Upper lobe of left lung (tissue), 6 donors: Measurements from ENCODE around the gene MLKL. TPM values are rescaled to one million over a fixed set of nuclear protein-coding genes. Genes with fewer than 3 reads are reported as not detected.

Experiments used
- ATAC-seq, 2 donors: fragments of 200-7000 bp; cut with Tn5 transposase; one replicate each; pipeline ENCODE4 v1.9.1; 2022; ENCODE audit warnings: mild to moderate bottlenecking in 2 of 2, moderate library complexity in 2 of 2; ENCODE audit not compliant: low FRiP score in 2 of 2
- DNase-seq, 2 donors: peaks; one replicate each; pipeline ENCODE4 v3.0.0-alpha.2; 2019 to 2020
- H3K27ac ChIP-seq, 4 donors: fragments of 200-600 bp; sonication (generic); one replicate each; pipeline ENCODE4 v1.5.1; 2016 to 2019
- H3K27me3 ChIP-seq, 4 donors: fragments of 200-600 bp; sonication (generic); one replicate each; pipeline ENCODE4 v1.5.1; 2017 to 2019
- H3K36me3 ChIP-seq, 4 donors: fragments of 200-600 bp; sonication (generic); one replicate each; pipeline ENCODE4 v1.5.1; 2016 to 2019
- H3K4me1 ChIP-seq, 4 donors: fragments of 200-600 bp; sonication (generic); one replicate each; pipeline ENCODE4 v1.5.1; 2018 to 2019
- H3K4me3 ChIP-seq, 4 donors: fragments of 200-600 bp; sonication (generic); one replicate each; pipeline ENCODE4 v1.5.1; 2017 to 2019; ENCODE audit warnings: mild to moderate bottlenecking in 2 of 4, moderate library complexity in 1 of 4
- H3K9me3 ChIP-seq, 4 donors: fragments of 200-600 bp; sonication (generic); one replicate each; pipeline ENCODE4 v1.5.1; 2018 to 2019
- CTCF ChIP-seq, 6 experiments: fragments of 450-650 bp in 4 of 6; fragments of 200-600 bp in 2 of 6; sonication (generic) in 2 of 6; IDR thresholded peaks; one replicate each; pipeline ENCODE4 v1.5.1; 2016 to 2019; ENCODE audit warnings: antibody characterized with exemption in 6 of 6
- EP300 ChIP-seq, 4 donors: sonication (generic); formaldehyde crosslinking; IDR thresholded peaks; one replicate each; pipeline ENCODE4 v1.5.1; 2017; ENCODE audit warnings: antibody characterized with exemption in 4 of 4, control low read depth in 2 of 4
- POLR2A ChIP-seq, 4 donors: fragments of 450-650 bp; IDR thresholded peaks; one replicate each; pipeline ENCODE4 v1.5.1; 2016 to 2017; ENCODE audit warnings: antibody characterized with exemption in 4 of 4, mild to moderate bottlenecking in 2 of 4
- POLR2AphosphoS5 ChIP-seq, 2 donors: sonication (generic); formaldehyde crosslinking; IDR thresholded peaks; one replicate each; pipeline ENCODE4 v1.5.1; 2017; ENCODE audit warnings: antibody characterized with exemption in 2 of 2
- WGBS, 2 donors: methylation state at CpG; one replicate each; pipeline ENCODE4 v1.1.5; 2017 to 2018; 5-methylcytosine and 5-hydroxymethylcytosine counted together
- total RNA-seq, 6 donors: library from RNA; depleted of rRNA in 4 of 6; stranded (reverse); fragments of >200 nt in 4 of 6; gene quantifications; one replicate each; pipeline versions ENCODE4 v1.1.0 to v1.2.1, GENCODE V29; 2016 to 2021
- donor health status: DM: no; HTN: no; CAD: no; lungs with moderate emphysema.
- donor health status: DM: no; HTN: yes; CAD: no; lungs with severe emphysema.

The MLKL gene
- total RNA-seq, 6 donors from 2014 or later: 15.0 to 81.7 (median 31.6) TPM

DNA sequence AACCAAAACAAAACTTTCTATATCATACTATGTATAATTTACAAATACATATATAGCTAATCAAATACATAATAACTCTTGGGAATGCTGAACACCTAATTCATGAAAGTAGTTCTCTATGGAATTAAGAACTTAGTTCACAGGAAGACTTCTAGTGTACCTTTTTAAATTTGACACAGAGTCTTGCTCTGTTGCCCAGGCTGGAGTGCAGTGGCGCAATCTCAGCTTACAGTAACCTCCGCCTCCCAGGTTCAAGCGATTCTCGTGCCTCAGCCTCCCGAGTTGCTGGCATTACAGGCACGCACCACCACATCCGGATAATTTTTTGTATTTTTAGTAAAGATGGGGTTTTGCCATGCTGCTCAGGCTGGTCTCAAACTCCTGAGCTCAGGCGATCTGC lies 58.7 kb downstream of the MLKL start:
- ATAC-seq (no peak), DNase-seq (no peak)
- peaks cover 29 to 96% (median 61%) of the 10 kb centered on the region in 4 donors for H3K36me3 ChIP-seq
- 95 to 96% methylated on average over 8 of the region's 8 CpGs for WGBS, 2 donors
- H3K4me1 ChIP-seq: no peaks in the 10 kb centered on the region
- H3K27ac ChIP-seq: no peak overlapping the region
- no peaks in the 10 kb centered on the region for H3K27me3 ChIP-seq
- no peak overlapping the region for H3K4me3 ChIP-seq
- no peaks in the 10 kb centered on the region for H3K9me3 ChIP-seq
- TF ChIP-seq POLR2A (IDR thresholded peaks at IDR 0.05) (no peak), EP300 (IDR thresholded peaks at IDR 0.05) (no peak), POLR2AphosphoS5 (IDR thresholded peaks at IDR 0.05) (no peak), CTCF (IDR thresholded peaks at IDR 0.05) (no peak)

GRCh38 chr16:74637742-74638453 lies 62.8 kb downstream of the MLKL start:
- H3K9me3 ChIP-seq: no peaks in the 10 kb centered on the region
- no peak overlapping the region for H3K4me3 ChIP-seq
- ATAC-seq (no peak), DNase-seq (no peak)
- TF ChIP-seq POLR2AphosphoS5 (IDR thresholded peaks at IDR 0.05) (no peak), POLR2A (IDR thresholded peaks at IDR 0.05) (no peak), EP300 (IDR thresholded peaks at IDR 0.05) (no peak), CTCF (IDR thresholded peaks at IDR 0.05) (no peak)
- 84 to 90% methylated on average over 7 of the region's 7 CpGs for WGBS, 2 donors
- no peak overlapping the region for H3K27ac ChIP-seq
- no peaks in the 10 kb centered on the region for H3K4me1 ChIP-seq
- H3K36me3 ChIP-seq: peaks cover 9 to 96% (median 51%) of the 10 kb centered on the region in 4 donors
- H3K27me3 ChIP-seq: no peaks in the 10 kb centered on the region

DNA sequence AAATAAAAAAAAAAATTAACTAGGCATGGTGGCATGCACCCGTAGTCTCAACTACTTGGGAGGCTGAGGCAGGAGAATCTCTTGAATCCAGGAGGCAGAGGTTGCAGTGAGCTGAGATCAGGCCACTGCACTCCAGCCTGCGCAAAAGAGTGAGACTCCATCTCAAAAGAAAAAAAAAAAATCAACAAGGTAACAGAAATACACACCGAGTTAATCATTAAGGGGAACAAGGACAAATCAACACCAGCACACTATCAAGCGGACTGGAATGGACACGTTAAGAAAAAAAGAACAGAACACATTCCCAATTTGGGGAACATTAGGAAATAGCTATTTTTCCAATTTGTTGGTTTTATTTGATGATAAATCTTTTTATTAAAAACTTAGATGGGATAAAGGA lies 65.4 kb downstream of the MLKL start:
- Histone ChIP-seq H3K9me3 (no peaks in the 10 kb centered on the region), H3K27ac (no peak overlapping the region), H3K36me3 (peaks cover 17 to 96% (median 63%) of the 10 kb centered on the region in 4 donors), H3K27me3 (no peaks in the 10 kb centered on the region), H3K4me3 (no peak overlapping the region), H3K4me1 (peaks cover 0 to 9% (median 0%) of the 10 kb centered on the region in 4 donors)
- ATAC-seq: no peak
- TF ChIP-seq POLR2A (IDR thresholded peaks at IDR 0.05) (no peak), EP300 (IDR thresholded peaks at IDR 0.05) (no peak), CTCF (IDR thresholded peaks at IDR 0.05) (no peak), POLR2AphosphoS5 (IDR thresholded peaks at IDR 0.05) (no peak)
- DNase-seq: no peak
- WGBS, 2 donors: 61 to 64% methylated on average over 5 of the region's 5 CpGs

- 81 to 85% methylated on average over 7 of the region's 7 CpGs for WGBS, 2 donors
- Histone ChIP-seq H3K36me3 (peaks cover 14 to 96% (median 68%) of the 10 kb centered on the region in 4 donors), H3K9me3 (no peaks in the 10 kb centered on the region), H3K4me3 (no peak overlapping the region), H3K27ac (no peak overlapping the region), H3K27me3 (no peaks in the 10 kb centered on the region), H3K4me1 (peaks cover 0 to 9% (median 0%) of the 10 kb centered on the region in 4 donors)
- DNase-seq (no peak), ATAC-seq (peak in 1 of 2 donors; percentile 56)
- TF ChIP-seq POLR2AphosphoS5 (IDR thresholded peaks at IDR 0.05) (no peak), POLR2A (IDR thresholded peaks at IDR 0.05) (no peak), CTCF (IDR thresholded peaks at IDR 0.05) (no peak)
Measured at GRCh38 chr16:74633686-74634085, 67.0 kb downstream of the MLKL start.
